Ammon's horn (tissue), 1 donor: ENCODE measurements around the gene RPS23.

ENCODE experiments used
- DNase-seq: peaks from one replicate; pipeline ENCODE4 v3.0.0-alpha.2; 2016; ENCODE audit warnings: low spot score

The RPS23 gene

DNA sequence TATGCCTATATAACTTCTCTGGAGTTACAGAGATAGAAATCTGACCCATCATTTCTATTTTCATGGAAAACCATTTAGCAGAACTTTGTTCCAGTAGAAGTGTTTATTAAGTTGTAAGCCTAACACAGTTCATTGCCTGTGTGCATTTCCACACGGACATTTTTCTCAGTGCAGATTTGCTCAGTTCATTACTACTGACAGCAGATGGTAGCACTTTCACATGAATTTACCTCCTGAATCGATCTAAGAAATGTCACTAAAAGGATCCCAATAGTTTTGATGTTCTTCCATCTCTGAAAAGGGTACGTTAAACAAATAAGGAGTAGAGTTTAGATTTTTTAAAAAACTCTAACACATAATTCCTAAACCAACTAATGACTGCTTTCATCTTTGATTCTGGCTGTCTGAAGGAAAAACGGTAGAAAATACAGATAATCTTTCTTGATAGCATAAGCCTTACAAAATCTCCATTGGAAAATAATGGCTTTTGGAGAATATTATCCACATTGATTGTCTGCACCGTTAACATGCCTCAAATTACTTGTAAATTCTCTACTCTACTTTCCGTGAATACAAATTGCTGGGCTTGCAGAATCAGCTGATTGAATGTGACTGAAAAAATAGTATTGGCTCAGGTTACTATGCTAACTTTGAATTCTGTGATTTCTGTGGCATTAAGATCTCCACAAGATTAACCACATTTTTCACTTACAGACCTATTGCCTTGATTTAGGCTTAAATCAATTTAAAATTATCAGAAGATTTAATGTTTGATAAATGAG, 33.1 kb downstream of the RPS23 start:
- peak; percentile 53 for DNase-seq

DNA sequence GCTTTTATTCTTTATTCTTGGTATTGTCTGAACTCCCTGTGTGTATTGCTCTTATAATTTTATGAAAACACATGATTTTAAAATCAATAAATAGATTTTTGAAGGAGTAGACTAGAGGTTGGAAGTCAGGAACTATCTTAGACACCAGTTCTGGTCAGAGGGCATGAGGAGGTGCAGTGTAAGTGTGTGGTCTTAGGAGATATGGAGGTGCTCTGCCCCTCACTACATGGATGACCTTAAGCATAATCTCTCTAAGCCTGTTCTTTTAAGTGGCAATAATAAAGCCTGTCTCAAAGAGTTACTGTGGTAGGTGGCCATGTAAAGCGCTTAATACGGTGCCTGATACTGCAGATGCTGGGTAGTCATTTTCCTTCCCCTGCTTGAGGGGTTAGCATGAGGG, 34.0 kb downstream of the RPS23 start:
- no peak for DNase-seq

DNA sequence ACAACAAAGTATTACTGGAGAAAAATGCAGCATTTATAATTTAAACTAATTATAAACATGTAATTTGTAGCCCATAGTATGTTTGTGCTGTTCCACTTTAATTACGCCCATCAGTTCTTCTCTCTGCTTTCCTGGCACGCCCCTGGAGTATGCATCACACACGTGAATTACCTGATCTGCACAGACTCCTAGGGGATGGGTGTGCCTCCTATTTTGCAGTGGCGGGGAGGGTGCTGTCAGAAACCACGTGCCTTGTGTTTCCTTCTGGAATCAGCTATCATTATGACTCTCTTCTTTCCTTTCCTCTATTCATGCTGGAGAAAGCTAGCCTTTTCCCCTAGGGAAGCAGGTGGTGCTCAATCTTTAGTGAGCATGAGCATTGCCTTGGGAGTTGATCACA, 43.3 kb downstream of the RPS23 start:
- no peak for DNase-seq

- DNase-seq: peak; percentile 79
These were observed 52.5 kb downstream of the RPS23 start for GRCh38 chr5:82225525-82226172.
